ENCODE measurements around the gene HDAC7. TPM values are rescaled to one million over a fixed set of nuclear protein-coding genes. Genes with fewer than 3 reads are reported as not detected.

The HDAC7 gene
- polyA plus RNA-seq, 4 donors = 74.5 to 93.2 (median 80.1) TPM

DNA sequence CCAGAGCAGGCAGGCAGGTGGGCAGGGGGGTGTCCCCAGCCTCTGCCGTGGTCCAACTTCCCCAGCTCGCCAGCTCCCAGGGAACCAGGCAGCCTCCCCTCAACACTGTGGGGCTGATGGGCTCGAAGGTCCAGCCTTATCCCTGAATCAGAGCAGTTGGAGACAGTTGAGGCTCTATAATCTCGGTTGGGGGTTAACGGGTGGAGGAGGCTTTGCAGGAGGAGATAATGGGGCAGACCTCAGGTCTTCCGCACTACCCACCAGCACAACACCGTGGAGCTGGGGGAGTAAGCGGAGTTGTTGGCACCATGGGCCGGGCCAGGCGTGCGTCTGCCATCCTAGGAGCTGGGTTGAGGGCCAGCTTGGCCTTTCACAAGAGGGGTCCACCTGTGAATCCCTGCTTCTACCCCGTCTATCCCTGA, 13.9 kb upstream of the HDAC7 start:
- DNase-seq (ENCODE audit: low read depth in 4 of 4, low spot score in 3 of 4) = no peak

DNA sequence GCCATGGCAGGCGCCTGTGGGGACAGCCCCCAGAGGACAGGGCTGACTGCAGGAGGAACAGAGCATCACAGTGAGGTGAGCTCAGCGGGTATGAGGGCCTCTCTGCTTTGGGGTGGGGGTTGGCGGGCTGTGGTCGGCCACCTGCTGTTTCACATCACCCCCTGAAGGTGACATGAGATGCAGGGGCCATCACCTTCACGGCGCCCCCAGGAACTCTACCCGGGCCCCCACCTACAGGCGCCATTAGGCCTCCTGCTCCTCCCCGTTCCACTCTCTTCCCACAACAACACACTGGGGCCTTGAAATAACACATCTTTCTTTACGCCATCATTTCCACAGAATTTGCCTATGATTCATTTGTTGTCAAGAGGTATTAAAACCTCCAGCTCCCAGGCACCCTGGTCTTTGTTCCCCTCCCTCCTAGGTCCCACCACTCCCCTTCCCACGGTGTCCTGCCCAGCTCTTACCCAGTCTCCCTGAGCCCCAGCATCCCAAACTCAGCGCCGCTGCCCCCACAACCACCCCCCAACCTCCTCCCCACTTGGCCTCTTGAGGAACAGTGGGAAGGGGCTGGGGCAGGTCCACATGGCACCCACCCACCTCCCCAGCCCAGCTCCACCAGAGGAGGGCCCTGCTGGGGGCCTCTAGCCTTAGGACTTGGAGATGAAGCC, 12.7 kb upstream of the HDAC7 start:
- DNase-seq (ENCODE audit: low read depth in 4 of 4, low spot score in 3 of 4) = no peak

DNA sequence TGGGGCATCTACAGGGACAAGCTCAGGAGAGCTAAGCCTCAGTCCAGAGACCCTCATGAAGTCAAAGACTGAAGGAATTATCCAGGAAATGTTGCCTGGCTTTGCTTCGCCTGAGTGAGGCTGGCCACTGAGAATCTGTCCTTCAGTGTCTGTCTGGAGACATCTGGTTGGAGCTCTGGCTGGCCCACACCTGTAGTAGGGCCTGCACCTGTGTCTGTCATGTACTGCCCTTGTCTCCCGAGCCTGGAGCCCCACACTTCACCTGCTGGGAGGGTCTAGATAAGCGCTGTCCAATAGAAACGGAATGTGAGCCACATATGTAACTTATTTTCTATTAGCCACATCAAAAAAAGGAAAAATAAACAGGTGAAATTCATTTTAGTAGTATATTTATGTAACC, 9.9 kb upstream of the HDAC7 start:
- DNase-seq (ENCODE audit: low read depth in 4 of 4, low spot score in 3 of 4) = no peak

DNA sequence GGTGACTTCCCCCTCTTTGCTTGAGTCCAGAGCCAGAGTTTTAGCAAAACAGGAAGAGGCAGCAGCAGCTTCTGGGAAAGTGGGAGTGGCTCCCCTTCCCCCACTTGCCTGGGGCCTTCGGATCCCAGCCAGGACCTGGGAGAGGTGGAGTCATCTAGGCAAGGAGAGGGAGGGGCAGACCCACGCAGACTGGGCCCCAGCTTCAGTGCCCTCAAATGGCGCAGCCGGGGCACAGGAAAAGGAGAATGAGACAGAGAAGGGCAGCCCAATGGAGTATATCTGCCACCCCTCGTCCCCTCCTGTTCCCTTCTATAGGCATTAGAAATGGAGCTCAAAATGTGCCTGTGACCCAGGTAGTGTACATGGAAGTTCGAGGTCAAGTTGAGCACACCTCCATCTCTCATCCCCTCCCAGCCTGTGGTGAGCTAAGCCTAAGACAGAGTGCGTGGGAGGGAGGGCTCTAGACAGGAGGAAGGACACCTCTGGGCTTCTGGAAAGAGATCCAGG, 9.3 kb upstream of the HDAC7 start:
- no peak for DNase-seq (ENCODE audit: low read depth in 4 of 4, low spot score in 3 of 4)

DNA sequence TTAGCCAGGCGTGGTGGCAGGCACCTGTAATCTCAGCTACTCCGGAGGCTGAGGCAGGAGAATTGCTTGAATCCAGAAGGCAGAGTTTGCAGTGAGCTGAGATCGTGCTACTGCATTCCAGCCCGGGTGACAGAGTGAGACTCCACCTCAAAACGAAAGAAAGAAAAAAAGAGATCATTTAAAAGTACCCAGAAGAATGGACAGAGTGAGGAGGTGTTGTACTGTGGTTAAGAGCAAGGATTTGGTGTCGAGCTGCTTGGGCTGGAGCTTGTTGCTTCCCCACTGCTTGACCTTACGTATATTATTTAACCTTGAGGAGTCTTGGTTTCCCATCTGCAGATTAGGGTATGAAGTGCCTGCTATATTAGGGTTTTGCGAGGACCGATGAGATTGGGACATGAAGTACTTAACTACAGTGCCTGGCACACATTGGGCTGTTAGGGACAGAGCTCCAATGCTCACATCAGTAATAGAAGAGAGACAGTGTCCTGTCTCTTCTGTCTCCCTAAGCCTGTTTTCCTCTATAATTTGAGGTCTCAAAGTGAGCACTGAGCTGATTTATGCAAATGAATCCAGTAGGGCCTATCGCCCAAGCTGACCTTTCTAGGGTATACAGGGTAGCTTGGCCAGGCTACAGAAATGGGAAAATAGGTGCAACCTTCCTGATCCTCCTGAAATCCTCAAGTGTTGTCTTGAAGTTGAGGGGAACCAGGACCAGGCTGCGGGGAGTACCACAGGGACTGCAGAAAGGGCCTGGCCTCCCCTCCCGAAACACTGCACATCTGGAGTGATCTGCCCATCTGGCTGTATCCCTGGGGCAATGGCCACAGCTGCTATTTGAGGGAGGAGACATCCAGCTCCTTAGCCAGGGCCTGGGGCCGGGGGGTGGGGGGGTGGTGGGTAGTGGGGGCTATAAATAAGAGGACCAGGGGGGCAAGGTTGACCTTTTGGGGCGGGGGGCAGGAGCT, 8.6 kb upstream of the HDAC7 start:
- DNase-seq (ENCODE audit: low read depth in 4 of 4, low spot score in 3 of 4) = no peak

DNA sequence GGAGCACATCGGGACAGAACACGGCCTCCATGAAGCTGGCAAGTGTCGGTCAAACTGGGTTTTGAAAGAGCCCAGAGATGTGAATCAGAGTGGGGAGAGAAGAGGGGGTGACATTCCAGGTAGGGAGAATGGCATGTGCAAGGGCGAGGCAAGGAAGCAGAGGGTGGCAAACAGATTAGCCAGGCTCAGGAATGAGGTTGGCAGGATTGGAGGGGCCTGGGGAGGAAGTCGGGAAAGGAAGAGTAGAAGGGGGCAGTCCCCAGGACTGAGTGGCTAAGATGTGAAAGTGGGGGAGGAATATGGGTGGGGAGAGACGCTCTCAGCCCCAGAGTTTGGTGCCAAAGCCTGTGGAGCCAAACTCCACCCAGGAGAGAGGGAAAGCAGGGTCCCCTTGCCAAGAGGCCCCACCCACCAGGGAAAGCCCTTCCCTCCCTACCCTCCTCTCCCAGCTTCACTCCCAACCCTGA, 5.5 kb upstream of the HDAC7 start:
- DNase-seq (ENCODE audit: low read depth in 4 of 4, low spot score in 3 of 4) = no peak

DNA sequence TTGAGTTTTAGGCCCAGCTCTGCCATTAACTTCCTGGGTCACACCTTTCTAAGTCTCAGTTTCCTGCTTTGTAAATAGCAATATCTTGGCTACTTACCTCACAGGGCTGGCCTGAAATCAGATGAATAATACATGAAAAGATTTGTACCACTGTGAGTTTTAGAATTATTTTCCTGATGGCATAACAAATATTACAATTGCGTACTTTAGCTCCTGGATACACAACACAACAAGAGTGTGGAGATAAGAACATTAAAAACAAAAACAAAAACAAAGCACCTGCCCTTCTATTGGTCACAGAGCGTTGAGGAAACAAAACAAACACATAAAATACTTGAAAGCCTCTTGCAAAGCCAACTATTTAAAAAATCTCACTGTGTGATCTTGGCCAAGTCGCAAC, 4.9 kb upstream of the HDAC7 start:
- DNase-seq (ENCODE audit: low read depth in 4 of 4, low spot score in 3 of 4) = no peak

DNA sequence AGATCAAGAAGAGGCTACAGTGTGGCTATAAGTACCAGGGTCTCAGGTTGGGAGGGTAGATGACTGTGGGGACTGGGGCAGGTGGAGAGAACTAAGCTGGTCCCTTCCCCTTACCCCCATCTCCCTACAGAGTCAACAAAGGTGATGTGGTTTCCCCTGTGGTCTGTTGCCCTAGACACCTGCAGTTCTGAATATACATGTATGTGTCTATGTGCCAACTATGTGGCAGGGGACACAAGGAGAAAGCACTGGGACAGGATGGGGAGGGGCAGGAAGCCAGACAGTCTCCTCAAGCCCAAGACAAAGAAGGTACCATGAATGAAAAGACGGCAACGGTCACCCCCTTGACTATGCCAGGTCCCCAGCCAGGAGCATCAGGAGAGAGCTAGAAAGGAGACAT, 4.5 kb upstream of the HDAC7 start:
- no peak for DNase-seq (ENCODE audit: low read depth in 4 of 4, low spot score in 3 of 4)

DNA sequence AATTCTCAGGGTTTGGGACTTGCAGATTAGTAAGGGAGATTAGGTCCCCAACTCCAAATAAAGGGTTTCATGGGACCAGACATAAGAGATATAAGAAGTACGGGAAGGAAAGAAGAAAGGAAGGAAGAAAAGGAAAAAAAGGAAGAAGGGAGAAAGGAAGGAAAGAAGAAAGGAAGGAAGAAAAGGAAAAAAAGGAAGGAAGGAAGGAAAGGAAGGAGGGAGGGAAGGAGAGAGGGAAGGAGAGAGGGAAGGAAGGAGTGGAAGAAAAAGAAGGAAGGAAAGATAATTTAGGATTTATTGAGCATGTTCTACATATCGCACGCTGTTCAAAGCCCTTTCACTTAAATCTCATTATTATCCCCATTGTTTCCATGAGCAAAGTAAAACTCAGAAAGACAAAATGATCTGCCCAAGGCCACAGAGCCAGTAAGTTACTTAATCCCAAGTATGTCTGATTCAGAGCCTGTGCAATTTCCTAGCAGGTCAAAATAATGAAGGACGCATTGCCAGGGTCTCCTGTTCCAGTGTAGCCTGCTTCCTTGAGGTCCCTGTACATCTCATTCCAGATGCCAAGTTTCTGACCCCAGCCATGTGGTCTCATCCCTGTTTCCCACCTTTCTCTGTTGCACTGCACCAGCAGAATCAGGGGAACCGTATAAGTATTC, 3.9 kb upstream of the HDAC7 start:
- no peak for DNase-seq (ENCODE audit: low read depth in 4 of 4, low spot score in 3 of 4)

DNA sequence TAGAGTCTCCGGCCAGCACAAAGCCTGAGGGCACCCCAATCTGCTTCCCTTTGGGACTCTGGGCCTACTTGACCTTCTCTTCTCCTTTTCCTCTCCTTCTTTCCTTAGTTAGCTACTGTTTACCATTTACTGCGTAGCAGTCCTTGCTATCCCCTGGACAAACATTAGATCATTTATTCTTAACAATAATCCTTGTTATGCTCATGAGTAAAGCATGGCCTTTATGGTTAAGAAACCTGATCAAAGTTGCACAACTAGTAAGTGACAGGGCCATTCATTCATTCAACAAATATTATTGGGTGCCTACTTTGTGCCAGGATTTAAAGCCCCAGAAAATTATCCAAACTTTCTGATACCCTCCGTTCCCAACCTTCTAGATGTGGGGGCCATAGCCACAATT, 3.2 kb upstream of the HDAC7 start:
- DNase-seq (ENCODE audit: low read depth in 4 of 4, low spot score in 3 of 4) = no peak

DNA sequence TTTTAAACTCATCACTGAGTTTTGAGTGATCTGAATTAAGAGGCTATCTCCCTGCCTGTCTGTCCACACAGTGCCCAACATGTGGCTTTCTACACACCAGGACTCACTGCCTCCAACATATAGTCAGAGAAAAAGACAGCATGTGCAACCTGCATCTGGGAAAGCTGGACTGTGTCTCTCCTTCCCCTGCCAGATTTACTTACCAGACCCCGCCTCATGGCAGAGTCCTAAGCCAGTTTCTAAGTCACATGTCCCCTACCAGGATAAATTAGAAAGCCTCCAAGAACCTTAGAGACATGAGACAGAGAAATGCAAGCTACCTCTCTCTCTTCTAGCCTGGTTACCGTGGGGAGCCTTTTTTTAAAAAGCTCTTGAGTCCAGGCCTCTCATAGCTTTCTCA, 2.7 kb upstream of the HDAC7 start:
- no peak for DNase-seq (ENCODE audit: low read depth in 4 of 4, low spot score in 3 of 4)

DNA sequence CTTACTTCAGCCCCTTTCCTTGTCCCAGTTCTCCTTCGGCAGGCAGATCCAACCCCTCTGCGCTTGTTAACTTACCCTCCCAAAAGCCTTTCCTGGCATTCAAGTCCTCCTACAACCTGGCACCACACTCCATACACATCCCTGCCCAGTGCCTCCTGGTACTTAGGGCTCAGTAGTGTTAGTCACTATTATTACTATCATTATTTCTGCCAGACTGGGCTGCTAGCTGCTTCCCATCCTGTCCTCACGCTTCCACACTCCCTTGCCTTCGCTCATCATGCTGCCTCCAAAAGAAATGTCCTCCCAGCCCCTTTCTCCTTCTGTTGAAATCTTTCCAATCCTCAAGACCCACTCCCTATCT, 1.6 kb upstream of the HDAC7 start:
- no peak for DNase-seq (ENCODE audit: low read depth in 4 of 4, low spot score in 3 of 4)

DNA sequence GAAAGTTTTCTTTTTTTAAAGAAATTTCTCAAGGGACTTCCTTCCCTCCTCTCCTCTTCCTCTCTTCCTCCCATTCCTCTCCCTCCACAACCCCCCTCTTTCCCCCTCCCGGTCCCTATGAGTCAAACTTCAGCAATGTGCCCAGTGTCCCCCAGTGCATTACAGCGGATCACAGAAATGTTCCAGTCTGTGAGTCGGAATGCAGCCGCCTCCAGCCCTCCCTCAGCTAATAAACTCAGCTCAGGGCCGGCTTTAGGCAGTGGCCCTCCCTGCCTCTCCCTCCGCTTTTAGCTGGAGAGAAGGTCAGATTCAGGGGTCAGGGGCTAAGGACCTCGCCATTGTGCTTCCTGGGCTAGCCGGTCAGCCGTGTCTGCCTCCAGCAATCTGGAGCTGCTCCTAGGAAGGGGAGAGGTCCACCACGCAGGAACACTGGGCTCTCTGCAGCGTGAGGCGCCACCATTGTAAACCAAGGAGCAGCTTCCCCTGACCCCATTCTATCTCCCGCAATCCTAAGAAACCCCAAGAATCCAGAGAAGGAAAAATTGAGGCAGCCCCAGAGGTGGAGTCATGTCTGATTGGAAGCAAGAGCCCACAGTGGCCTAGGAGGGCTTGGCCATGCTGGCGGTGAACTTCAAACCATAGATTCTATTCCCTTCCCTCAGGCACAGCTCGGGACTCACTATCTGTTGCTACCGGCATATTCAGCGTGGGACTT, 1.1 kb upstream of the HDAC7 start:
- peak in 3 of 4 donors; percentile 79 to 91 (median 87) for DNase-seq (ENCODE audit: low read depth in 4 of 4, low spot score in 3 of 4)

DNA sequence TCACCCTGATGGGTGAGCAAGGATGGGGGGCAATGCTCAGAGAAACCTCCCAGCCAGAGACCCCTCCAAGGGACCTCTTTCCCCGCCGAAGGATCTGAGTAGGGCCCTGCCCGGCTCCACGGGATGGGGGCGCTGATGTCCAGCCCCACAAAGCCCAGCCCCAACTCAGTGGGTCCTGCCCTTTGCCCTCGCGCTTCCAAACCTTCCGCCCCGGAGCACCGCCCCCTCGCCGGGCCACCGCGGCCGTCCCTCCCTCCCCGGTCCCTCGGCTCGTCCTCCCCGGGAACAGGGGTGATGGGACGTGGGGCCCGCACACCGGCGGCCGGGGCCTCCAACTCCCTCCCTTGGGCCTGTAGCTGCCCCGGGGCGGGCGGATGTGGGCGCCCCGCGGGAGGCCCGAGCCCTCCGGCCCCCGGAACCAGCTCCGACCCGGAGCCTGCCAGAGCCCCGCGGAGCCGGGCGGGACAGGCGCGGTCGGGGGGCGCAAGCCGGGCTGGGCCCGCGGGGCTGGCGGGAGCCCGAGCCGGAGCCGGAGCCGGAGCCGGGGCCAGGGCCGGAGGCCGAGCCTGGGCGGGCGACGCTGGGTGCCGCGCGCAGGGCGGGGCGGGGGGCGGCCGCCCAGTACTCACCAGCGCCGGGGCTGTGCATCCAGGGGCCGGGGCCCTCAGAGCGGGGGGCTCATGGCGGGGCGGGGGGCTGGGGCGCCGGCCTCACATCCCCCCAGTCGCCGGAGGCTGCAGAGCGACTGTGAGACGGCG, 386 bp downstream of the HDAC7 start:
- no peak for DNase-seq (ENCODE audit: low read depth in 4 of 4, low spot score in 3 of 4)

DNA sequence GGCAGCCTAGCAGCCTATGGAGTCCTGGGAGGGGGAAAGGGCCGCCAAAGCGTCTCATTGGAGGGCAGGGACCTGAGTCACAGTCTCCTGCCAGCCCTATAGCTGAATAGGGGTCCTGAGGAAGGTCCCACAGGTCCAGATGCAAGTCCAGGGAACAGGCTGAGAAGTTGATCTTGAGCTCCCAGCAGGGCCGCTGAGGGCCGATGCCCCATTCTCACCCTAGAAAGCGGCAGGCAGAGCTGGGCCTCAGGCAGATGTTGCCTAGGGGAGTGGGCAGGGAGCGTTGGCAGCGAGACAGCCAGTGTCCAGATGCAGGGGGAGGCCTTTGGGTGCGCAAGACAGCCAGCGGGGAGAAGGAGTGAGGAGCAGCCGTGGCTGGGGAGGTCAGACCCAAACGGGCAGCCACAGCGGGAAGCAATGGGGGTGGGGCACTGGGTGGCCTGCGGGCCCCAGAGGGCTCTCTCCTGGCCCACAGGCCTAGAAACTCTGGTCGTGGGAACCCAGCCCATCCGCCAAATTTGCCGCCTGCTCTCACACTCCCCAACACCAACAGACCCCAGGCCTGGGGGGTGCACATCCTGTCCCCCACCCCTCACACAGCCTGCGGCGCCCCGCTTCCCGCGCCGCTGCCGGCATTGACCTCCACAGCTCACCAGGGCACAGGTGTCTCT, 1.1 kb downstream of the HDAC7 start:
- DNase-seq (ENCODE audit: low read depth in 4 of 4, low spot score in 3 of 4) = no peak

DNA sequence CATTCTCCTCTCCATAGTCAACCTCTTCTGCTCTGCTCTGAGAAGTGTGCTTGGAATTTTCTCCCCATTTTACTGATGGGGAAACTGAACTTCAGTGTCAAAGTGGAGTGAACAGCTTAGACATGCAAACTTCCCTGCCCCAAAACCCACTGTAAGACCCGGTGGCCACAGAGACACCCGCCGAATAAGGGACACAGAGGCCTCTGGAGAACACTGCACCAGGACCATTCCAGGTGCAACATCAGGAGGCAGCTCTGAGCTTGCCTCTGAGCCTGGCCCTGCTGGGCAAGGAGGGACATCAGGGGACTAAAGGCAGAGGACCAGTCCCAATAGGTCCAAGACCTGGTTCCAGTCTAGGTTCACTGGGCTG, 1.7 kb downstream of the HDAC7 start:
- DNase-seq (ENCODE audit: low read depth in 4 of 4, low spot score in 3 of 4) = no peak

DNA sequence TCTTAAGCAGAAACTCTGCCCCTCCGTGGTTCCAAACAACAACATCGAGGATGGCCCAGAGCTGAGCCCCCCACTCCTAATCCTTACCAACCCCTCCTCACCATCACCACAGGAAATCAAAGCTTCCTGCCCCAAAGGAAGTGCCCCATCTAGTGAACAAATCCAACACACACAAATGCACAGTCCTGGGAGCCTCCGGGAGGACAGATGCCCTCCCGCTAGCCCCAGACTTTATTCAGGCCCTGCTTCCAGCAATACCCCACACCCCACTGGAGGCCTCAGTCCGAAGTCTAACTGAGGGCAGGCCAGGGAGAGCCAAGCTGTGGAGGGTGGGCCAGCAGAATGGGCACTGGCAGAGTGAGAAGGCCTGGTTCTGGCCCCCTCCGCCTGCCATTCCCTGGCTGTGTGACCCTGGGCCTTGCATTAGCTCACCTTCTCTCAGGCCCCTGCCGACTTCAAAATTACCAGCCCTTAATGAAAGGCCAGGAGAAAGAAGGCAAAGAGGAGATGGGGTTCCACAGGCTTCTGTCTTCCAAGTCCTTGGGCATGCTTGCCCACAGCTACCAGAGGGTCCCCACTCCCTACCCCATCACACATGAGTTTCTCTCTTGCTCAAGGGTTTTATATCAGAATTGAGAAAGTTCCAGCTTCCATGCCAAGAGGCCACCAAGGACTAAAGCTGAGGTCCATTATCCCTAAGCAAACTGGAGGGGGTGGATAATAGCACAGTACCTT, 2.3 kb downstream of the HDAC7 start:
- no peak for DNase-seq (ENCODE audit: low read depth in 4 of 4, low spot score in 3 of 4)

DNA sequence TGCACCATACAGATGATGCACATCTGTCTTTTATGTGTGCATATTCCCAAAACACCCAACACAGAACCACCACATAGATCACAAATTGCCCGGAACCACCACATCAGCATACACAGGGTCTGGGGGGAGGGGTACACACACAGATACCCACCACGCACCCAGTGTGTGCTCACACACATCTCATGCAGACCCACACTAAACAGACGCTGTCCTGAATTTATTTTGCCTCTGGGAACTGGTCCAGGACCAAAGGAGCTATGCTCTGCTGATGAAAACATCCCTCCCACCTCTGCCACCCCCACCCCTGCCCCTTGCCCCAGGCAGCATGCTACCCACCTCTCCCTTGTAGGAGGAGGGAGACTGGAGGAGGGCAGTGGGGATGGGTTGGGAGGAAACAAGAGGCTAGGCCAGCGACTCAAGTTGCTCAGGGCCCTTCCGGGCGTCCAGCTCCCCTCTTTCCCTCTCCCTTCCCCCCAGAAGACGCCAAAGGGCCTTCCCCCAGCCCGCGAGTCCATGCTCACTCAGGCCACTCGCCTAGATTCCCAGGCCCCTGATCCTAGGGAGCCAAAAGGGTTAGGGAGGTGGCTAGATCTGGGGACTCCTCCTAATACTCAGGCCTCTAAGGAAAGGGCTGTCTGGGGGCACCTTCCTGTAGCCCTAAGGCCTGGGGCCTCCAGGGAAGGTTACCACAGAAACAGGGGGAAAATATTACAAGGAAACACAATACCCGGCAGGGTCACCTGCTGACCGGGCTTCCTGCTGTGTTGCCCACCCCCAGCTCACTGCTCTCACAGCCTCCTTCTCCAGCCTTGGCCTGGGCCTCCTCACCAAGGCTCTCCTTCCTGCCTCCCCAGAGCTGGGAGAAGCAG, 3.1 kb downstream of the HDAC7 start:
- DNase-seq (ENCODE audit: low read depth in 4 of 4, low spot score in 3 of 4) = no peak
